GM18861 (cell line): ENCODE data around the gene TMOD3.

ENCODE experiments used
- ATAC-seq: cut with Tn5 transposase; IDR thresholded peaks from one replicate; pipeline ENCODE4 v1.9.1; 2021; ENCODE audit not compliant: unreplicated experiment

Gene TMOD3

GRCh38 chr15:51904931-51905330 is 75.5 kb downstream of the TMOD3 start:
- no peak for ATAC-seq

GRCh38 chr15:51907136-51907862 is 77.8 kb downstream of the TMOD3 start:
- ATAC-seq = no peak

- no peak for ATAC-seq
These were observed 78.9 kb downstream of the TMOD3 start for GRCh38 chr15:51908316-51908715.

GRCh38 chr15:51909584-51909983 is 80.1 kb downstream of the TMOD3 start:
- ATAC-seq = no peak

- ATAC-seq = no peak
These were observed 83.1 kb downstream of the TMOD3 start for GRCh38 chr15:51912528-51912927.

GRCh38 chr15:51917493-51917892 is 88.0 kb downstream of the TMOD3 start:
- no peak for ATAC-seq

- ATAC-seq = no peak
These were observed 95.0 kb downstream of the TMOD3 start for GRCh38 chr15:51924156-51925068.

- no peak for ATAC-seq
These were observed 97.4 kb downstream of the TMOD3 start for GRCh38 chr15:51926809-51927208.

- no peak for ATAC-seq
These were observed 101.6 kb downstream of the TMOD3 start for GRCh38 chr15:51931016-51931415.

GRCh38 chr15:51931638-51932037 is 102.2 kb downstream of the TMOD3 start:
- ATAC-seq = no peak

- no peak for ATAC-seq
These were observed 102.7 kb downstream of the TMOD3 start for GRCh38 chr15:51932161-51932560.

GRCh38 chr15:51935466-51936104 is 106.1 kb downstream of the TMOD3 start:
- peak; percentile 82 for ATAC-seq

GRCh38 chr15:51936105-51936478 is 106.6 kb downstream of the TMOD3 start:
- ATAC-seq = no peak

GRCh38 chr15:51938286-51938685 is 108.8 kb downstream of the TMOD3 start:
- ATAC-seq = no peak

GRCh38 chr15:51939216-51939615 is 109.8 kb downstream of the TMOD3 start:
- no peak for ATAC-seq

GRCh38 chr15:51947124-51947523 is 117.7 kb downstream of the TMOD3 start:
- ATAC-seq = no peak

- ATAC-seq = no peak
These were observed 123.4 kb downstream of the TMOD3 start for GRCh38 chr15:51952805-51953204.

- no peak for ATAC-seq
These were observed 126.1 kb downstream of the TMOD3 start for GRCh38 chr15:51955504-51955903.
